Prostate gland (tissue), 2 donors: Measurements from ENCODE around the gene FAR2. TPM values are rescaled to one million over a fixed set of nuclear protein-coding genes. Genes with fewer than 3 reads are reported as not detected.

Experiments used
- DNase-seq: peaks from one replicate; pipeline ENCODE4 v3.0.0-alpha.2; 2019; ENCODE audit warnings: low spot score
- H3K27ac ChIP-seq, 2 donors: fragments of 200-600 bp; sonication (generic); 2 replicates each; pipeline ENCODE4 v1.5.1; 2017 to 2019
- H3K27me3 ChIP-seq: fragments of 200-600 bp; sonication (generic); replicated peaks from 2 replicates; pipeline ENCODE4 v1.5.1; 2019; ENCODE audit not compliant: insufficient read depth
- H3K36me3 ChIP-seq, 2 donors: fragments of 200-600 bp; sonication (generic); 1 replicate in 1 of 2; 2 replicates in 1 of 2; pipeline versions ENCODE4 v1.5.1 to v1.8.1; 2017 to 2019
- H3K4me1 ChIP-seq: fragments of 200-600 bp; sonication (generic); replicated peaks from 2 replicates; pipeline ENCODE4 v1.5.1; 2019
- H3K4me3 ChIP-seq, 2 donors: fragments of 200-600 bp; sonication (generic); 2 replicates each; pipeline ENCODE4 v1.5.1; 2017 to 2019
- H3K9me3 ChIP-seq: fragments of 200-600 bp; sonication (generic); 2 replicates; pipeline ENCODE4 v1.5.1; 2017
- POLR2A ChIP-seq: fragments of 450-650 bp; IDR thresholded peaks from one replicate; pipeline ENCODE4 v1.6.1; 2016; ENCODE audit warnings: antibody characterized with exemption, mild to moderate bottlenecking
- POLR2AphosphoS5 ChIP-seq: sonication (generic); formaldehyde crosslinking; IDR thresholded peaks from one replicate; pipeline ENCODE4 v1.6.1; 2017; ENCODE audit warnings: antibody characterized with exemption
- WGBS: methylation state at CpG from one replicate; pipeline ENCODE4 v1.1.5; 2018; 5-methylcytosine and 5-hydroxymethylcytosine counted together
- intact Hi-C: fragments of 100-400 bp; cut with DNase I; formaldehyde crosslinking; loops from one replicate; pipeline ENCODE4 v1.14.2; 2022
- total RNA-seq, 2 donors: library from RNA; depleted of rRNA; stranded (reverse); fragments of >200 nt; gene quantifications; one replicate each; pipeline ENCODE4 v1.1.0, GENCODE V29; 2016
- TF ChIP-seq, protein P1 (sequence below), 4 experiments: fragments of 200-600 bp in 2 of 4; fragments of 450-650 bp in 2 of 4; sonication (generic) in 2 of 4; IDR thresholded peaks; 1 replicate in 3 of 4; 2 replicates in 1 of 4; pipeline ENCODE4 v1.5.1; 2016 to 2019; ENCODE audit warnings: antibody characterized with exemption in 4 of 4, mild to moderate bottlenecking in 2 of 4, moderate library complexity in 2 of 4

The FAR2 gene
- total RNA-seq, 2 donors from 2014 or later = 3.1 to 7.2 TPM

DNA sequence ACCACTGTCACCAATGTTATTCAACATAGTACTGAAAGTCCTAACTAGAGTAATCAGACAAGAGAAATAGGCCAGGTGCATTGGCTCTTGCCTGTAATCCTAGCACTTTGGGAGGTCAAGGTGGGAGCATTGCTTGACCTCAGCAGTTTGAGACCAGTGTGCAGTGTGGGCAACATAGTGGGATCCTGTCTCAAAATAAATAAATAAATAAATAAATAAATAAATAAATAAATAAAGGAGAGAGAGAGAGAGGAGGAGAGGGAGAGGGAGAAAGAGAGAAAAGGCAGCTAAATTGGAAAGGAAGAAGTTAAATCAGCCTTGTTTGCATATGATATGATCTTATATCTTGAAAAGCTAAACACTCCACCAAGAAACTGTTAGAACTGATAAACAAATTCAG lies 115.3 kb downstream of the FAR2 start:
- Histone ChIP-seq H3K4me1 (no peaks in the 10 kb centered on the region), H3K27ac (no peak overlapping the region), H3K36me3 (no peaks in the 10 kb centered on the region), H3K4me3 (no peak overlapping the region), H3K9me3 (no peaks in the 10 kb centered on the region), H3K27me3 (peaks cover 2% of the 10 kb centered on the region)
- no peak for TF ChIP-seq POLR2AphosphoS5
- no peak for TF ChIP-seq POLR2A
- TF ChIP-seq, protein P1, sequence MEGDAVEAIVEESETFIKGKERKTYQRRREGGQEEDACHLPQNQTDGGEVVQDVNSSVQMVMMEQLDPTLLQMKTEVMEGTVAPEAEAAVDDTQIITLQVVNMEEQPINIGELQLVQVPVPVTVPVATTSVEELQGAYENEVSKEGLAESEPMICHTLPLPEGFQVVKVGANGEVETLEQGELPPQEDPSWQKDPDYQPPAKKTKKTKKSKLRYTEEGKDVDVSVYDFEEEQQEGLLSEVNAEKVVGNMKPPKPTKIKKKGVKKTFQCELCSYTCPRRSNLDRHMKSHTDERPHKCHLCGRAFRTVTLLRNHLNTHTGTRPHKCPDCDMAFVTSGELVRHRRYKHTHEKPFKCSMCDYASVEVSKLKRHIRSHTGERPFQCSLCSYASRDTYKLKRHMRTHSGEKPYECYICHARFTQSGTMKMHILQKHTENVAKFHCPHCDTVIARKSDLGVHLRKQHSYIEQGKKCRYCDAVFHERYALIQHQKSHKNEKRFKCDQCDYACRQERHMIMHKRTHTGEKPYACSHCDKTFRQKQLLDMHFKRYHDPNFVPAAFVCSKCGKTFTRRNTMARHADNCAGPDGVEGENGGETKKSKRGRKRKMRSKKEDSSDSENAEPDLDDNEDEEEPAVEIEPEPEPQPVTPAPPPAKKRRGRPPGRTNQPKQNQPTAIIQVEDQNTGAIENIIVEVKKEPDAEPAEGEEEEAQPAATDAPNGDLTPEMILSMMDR (IDR thresholded peaks at IDR 0.05) = no peak
- DNase-seq = no peak
- intact Hi-C loops = no loop called here

GRCh38 chr12:29269706-29270408 lies 120.8 kb downstream of the FAR2 start:
- DNase-seq = no peak
- TF ChIP-seq POLR2A (no peak), POLR2AphosphoS5 (no peak)
- TF ChIP-seq, protein P1 (IDR thresholded peaks at IDR 0.05) = no peak
- H3K9me3 ChIP-seq = no peaks in the 10 kb centered on the region
- H3K4me1 ChIP-seq = no peaks in the 10 kb centered on the region
- no peaks in the 10 kb centered on the region for H3K27me3 ChIP-seq
- no peak overlapping the region for H3K27ac ChIP-seq
- H3K4me3 ChIP-seq = no peak overlapping the region
- intact Hi-C loops = no loop called here
- H3K36me3 ChIP-seq = no peaks in the 10 kb centered on the region
- WGBS = 78% methylated on average over 5 of the region's 5 CpGs

DNA sequence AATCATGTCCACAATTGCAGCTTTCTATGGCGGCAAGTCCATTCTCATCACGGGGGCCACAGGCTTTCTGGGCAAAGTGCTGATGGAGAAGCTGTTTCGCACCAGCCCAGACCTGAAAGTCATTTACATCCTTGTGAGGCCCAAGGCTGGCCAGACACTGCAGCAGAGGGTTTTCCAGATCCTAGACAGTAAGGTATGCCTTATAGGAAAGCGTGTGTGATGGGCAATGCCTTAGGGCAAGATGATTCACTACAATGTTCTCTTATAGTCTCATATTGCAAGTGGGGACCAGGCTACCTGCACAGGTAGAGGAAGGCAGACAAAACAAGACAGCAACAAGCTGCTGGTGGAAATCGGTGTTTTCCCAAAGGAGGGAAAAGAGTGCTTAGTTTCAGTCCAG lies 121.4 kb downstream of the FAR2 start:
- no peaks in the 10 kb centered on the region for H3K9me3 ChIP-seq
- no peak for DNase-seq
- H3K36me3 ChIP-seq = no peaks in the 10 kb centered on the region
- 76% methylated on average over 5 of the region's 5 CpGs for WGBS
- no peaks in the 10 kb centered on the region for H3K27me3 ChIP-seq
- TF ChIP-seq POLR2AphosphoS5 (no peak), POLR2A (no peak)
- TF ChIP-seq, protein P1 (IDR thresholded peaks at IDR 0.05) = no peak
- intact Hi-C loops = no loop called here
- no peak overlapping the region for H3K4me3 ChIP-seq
- no peak overlapping the region for H3K27ac ChIP-seq
- H3K4me1 ChIP-seq = no peaks in the 10 kb centered on the region

DNA sequence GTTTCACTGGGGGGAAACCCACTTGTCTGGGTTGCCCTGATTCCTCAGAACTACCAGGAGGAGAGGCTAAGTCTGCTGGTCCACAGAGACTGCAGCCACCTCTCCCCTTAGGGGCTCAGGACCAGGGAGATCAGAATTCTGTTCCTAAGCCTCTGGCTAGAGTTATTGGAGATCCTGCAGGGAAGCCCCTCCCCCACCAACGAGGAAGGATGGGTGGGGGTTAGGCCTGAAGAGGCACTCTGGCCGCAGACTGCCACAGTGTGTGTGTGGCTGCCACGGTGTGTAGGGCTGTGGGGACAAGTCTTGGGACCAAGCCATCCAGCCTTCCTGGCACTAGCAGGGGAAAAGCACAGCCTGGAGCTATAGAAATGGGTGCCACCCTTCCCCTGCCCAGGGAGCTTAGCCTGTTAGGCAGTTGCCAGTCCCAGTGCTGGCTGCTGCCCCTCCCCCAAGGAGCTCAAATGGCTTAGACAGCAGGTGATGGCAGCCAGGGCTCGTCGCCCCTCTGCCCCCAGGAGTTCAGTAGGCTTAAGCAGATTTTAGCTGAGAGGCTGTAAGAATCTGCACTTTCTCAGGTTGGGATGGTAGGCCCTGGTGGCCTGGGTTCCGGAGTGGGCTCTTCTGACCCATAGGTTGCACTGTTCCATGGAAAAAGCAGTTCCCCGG lies 124.2 kb downstream of the FAR2 start:
- no peak for DNase-seq
- intact Hi-C loops = no loop called here
- Histone ChIP-seq H3K27me3 (no peaks in the 10 kb centered on the region), H3K4me3 (no peak overlapping the region), H3K36me3 (no peaks in the 10 kb centered on the region), H3K27ac (no peak overlapping the region), H3K9me3 (no peaks in the 10 kb centered on the region), H3K4me1 (no peaks in the 10 kb centered on the region)
- TF ChIP-seq POLR2A (no peak), POLR2AphosphoS5 (no peak)
- TF ChIP-seq, protein P1 (IDR thresholded peaks at IDR 0.05) = no peak
- WGBS = 77% methylated on average over 6 of the region's 7 CpGs

- intact Hi-C loops = no loop called here
- 98% methylated on average over 3 of the region's 3 CpGs for WGBS
- Histone ChIP-seq H3K27me3 (no peaks in the 10 kb centered on the region), H3K36me3 (no peaks in the 10 kb centered on the region), H3K4me3 (no peak overlapping the region), H3K4me1 (no peaks in the 10 kb centered on the region), H3K9me3 (no peaks in the 10 kb centered on the region), H3K27ac (no peak overlapping the region)
- no peak for DNase-seq
- no peak for TF ChIP-seq POLR2A
These were observed 126.8 kb downstream of the FAR2 start for GRCh38 chr12:29275834-29276233.
